PC-9 (cell line): ENCODE results near the gene ZNF716. TPM values are rescaled to one million over a fixed set of nuclear protein-coding genes. Genes with fewer than 3 reads are reported as not detected.

Experiments
- BruUV-seq: library from RNA; stranded (reverse); fragments of 400-500 nt; replicated peaks from 2 replicates; lab custom pipeline; 2021; lab: Mats Ljungman, UMichigan
- CTCF ChIA-PET: fragments of 300-600 bp; sonication (Branson Sonifier 250); formaldehyde crosslinking; loops from one replicate; lab custom pipeline; 2022; ENCODE audit warnings: antibody characterized with exemption; lab: Charles Lee
- POLR2A ChIA-PET: fragments of 300-600 bp; sonication (Branson Sonifier 250); formaldehyde crosslinking; loops from one replicate; lab custom pipeline; 2022; ENCODE audit warnings: antibody characterized with exemption; ENCODE audit not compliant: unreplicated experiment; lab: Charles Lee
- DNase-seq, 2 experiments: peaks; one replicate each; pipeline versions ENCODE4 v3.0.0 to v3.0.0-alpha.2; 2015 to 2022; ENCODE audit warnings: mixed read lengths in 1 of 2
- H2AFZ ChIP-seq: fragments of 200-600 bp; sonication (generic); 2 replicates; pipeline ENCODE4 v1.8.1; 2017; ENCODE audit warnings: antibody characterized with exemption
- H3F3A ChIP-seq: fragments of 200-600 bp; sonication (generic); 2 replicates; pipeline ENCODE4 v1.8.1; 2017; ENCODE audit warnings: antibody characterized with exemption, mild to moderate bottlenecking, low read depth; ENCODE audit not compliant: insufficient read depth
- H3K27ac ChIP-seq: fragments of 200-600 bp; sonication (generic); 2 replicates; pipeline ENCODE4 v1.6.1; 2016; ENCODE audit warnings: mixed run types
- H3K27me3 ChIP-seq: fragments of 200-600 bp; sonication (generic); 2 replicates; pipeline ENCODE4 v1.6.1; 2016; ENCODE audit warnings: low read depth, mixed run types; ENCODE audit not compliant: insufficient read depth
- H3K36me3 ChIP-seq: fragments of 200-600 bp; sonication (generic); 2 replicates; pipeline ENCODE4 v1.6.1; 2016; ENCODE audit warnings: low read depth, mixed run types
- H3K4me1 ChIP-seq: fragments of 200-600 bp; sonication (generic); replicated peaks from 2 replicates; pipeline ENCODE4 v1.6.1; 2016; ENCODE audit warnings: mixed run types; ENCODE audit not compliant: insufficient read depth
- H3K4me2 ChIP-seq: fragments of 200-600 bp; sonication (generic); 2 replicates; pipeline ENCODE4 v1.6.1; 2017; ENCODE audit warnings: mixed run types
- H3K4me3 ChIP-seq: fragments of 200-600 bp; sonication (generic); 2 replicates; pipeline ENCODE4 v1.6.1; 2016; ENCODE audit warnings: mixed run types
- H3K79me2 ChIP-seq: fragments of 200-600 bp; sonication (generic); 2 replicates; pipeline ENCODE4 v1.6.1; 2017; ENCODE audit warnings: low read depth, mixed run types
- H3K9me2 ChIP-seq: fragments of 200-600 bp; sonication (generic); 2 replicates; pipeline ENCODE4 v1.8.1; 2017; ENCODE audit warnings: mild to moderate bottlenecking; ENCODE audit not compliant: insufficient read depth
- H3K9me3 ChIP-seq: fragments of 200-600 bp; sonication (generic); 2 replicates; pipeline ENCODE4 v1.8.1; 2016; ENCODE audit warnings: low read depth; ENCODE audit not compliant: insufficient read depth
- H4K20me1 ChIP-seq: fragments of 200-600 bp; sonication (generic); 2 replicates; pipeline ENCODE4 v1.8.1; 2017; ENCODE audit not compliant: insufficient read depth
- EZH2 ChIP-seq: fragments of 200-600 bp; sonication (generic); IDR thresholded peaks from 2 replicates; pipeline ENCODE4 v1.8.0; 2017; ENCODE audit warnings: antibody characterized with exemption, low read depth
- intact Hi-C: fragments of 100-400 bp; cut with micrococcal nuclease; formaldehyde crosslinking; loops from one replicate; pipeline ENCODE4 v1.10.0; 2022; ENCODE audit not compliant: unreplicated experiment
- total RNA-seq: library from RNA; stranded (reverse); gene quantifications from 2 replicates; pipeline ENCODE4 v1.2.3, GENCODE V29; 2021
- TF ChIP-seq, protein P1 (sequence below): fragments of 200-600 bp; sonication (generic); conservative IDR thresholded peaks from 2 replicates; pipeline ENCODE4 v1.6.1; 2017; ENCODE audit warnings: mixed run types, antibody characterized with exemption, mild to moderate bottlenecking, moderate library complexity

The ZNF716 gene
- total RNA-seq, 1 experiment from 2014 or later, result not detected

DNA sequence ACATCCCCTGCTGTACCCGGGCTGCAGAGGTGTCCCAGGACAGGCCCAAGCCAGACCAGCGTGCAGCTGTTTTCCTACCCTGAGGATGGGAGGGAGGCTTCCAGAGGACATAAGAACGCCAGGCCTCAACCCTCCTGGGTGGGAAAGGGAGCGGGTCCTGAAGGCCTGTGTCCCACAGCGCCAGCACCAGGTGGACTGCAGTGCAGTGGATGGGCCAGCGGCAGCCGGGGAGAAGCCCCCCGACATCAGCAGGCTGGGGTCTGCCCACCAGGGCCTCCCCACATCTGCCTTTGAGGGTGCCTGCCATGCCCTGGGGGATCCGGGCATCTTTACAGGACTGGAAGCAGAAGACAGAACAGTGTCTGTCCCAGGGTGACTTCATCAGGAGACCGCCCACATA, 22.8 kb upstream of the ZNF716 start:
- no peaks in the 10 kb centered on the region for H4K20me1 ChIP-seq
- H3K4me1 ChIP-seq, result no peaks in the 10 kb centered on the region
- intact Hi-C loops, result no loop called here
- TF ChIP-seq, protein P1, sequence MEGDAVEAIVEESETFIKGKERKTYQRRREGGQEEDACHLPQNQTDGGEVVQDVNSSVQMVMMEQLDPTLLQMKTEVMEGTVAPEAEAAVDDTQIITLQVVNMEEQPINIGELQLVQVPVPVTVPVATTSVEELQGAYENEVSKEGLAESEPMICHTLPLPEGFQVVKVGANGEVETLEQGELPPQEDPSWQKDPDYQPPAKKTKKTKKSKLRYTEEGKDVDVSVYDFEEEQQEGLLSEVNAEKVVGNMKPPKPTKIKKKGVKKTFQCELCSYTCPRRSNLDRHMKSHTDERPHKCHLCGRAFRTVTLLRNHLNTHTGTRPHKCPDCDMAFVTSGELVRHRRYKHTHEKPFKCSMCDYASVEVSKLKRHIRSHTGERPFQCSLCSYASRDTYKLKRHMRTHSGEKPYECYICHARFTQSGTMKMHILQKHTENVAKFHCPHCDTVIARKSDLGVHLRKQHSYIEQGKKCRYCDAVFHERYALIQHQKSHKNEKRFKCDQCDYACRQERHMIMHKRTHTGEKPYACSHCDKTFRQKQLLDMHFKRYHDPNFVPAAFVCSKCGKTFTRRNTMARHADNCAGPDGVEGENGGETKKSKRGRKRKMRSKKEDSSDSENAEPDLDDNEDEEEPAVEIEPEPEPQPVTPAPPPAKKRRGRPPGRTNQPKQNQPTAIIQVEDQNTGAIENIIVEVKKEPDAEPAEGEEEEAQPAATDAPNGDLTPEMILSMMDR, result no peak
- no peak for TF ChIP-seq EZH2
- H3K4me2 ChIP-seq, result no peak overlapping the region
- DNase-seq, result no peak
- ChIA-PET POLR2A (no interaction called here), CTCF (no interaction called here)
- no peaks in the 10 kb centered on the region for H3K9me3 ChIP-seq
- no peak overlapping the region for H3K4me3 ChIP-seq
- no peaks in the 10 kb centered on the region for H3F3A ChIP-seq
- H3K27me3 ChIP-seq, result no peaks in the 10 kb centered on the region
- no TSS peak for BruUV-seq
- no peaks in the 10 kb centered on the region for H3K36me3 ChIP-seq
- H2AFZ ChIP-seq, result no peak overlapping the region
- no peaks in the 10 kb centered on the region for H3K9me2 ChIP-seq
- H3K27ac ChIP-seq, result no peak overlapping the region
- H3K79me2 ChIP-seq, result no peaks in the 10 kb centered on the region

DNA sequence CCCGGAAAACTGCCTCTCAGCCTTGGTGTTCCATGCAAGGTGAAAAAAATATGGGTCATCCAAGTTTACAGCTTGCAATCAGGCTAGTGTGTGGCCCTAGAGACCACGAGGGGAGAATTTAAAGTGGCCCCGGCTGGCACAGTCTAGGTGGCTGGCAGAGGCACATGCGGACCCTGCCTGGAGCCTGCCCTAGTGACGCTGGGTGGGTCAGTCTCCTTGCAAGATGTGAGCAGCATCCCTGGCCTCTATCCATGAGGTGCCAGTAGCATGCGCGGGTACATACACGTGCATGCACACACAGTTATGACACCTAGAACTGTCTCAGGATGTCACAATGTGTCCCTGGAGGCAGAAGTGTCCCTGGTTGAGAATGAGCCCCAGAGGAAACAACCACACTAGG, 22.4 kb upstream of the ZNF716 start:
- CTCF ChIA-PET, result no interaction called here
- POLR2A ChIA-PET, result no interaction called here

GRCh38 chr7:57432583-57432982, 17.4 kb upstream of the ZNF716 start:
- intact Hi-C loops, result no loop called here
- no peak for TF ChIP-seq EZH2
- TF ChIP-seq, protein P1, result no peak
- Histone ChIP-seq H3K27me3 (no peaks in the 10 kb centered on the region), H2AFZ (no peak overlapping the region), H3F3A (no peaks in the 10 kb centered on the region), H3K4me1 (no peaks in the 10 kb centered on the region), H3K4me3 (no peak overlapping the region), H3K79me2 (no peaks in the 10 kb centered on the region), H3K4me2 (no peak overlapping the region), H3K27ac (no peak overlapping the region), H3K36me3 (no peaks in the 10 kb centered on the region), H3K9me2 (no peaks in the 10 kb centered on the region), H4K20me1 (no peaks in the 10 kb centered on the region), H3K9me3 (no peaks in the 10 kb centered on the region)
- ChIA-PET CTCF (no interaction called here), POLR2A (no interaction called here)
- BruUV-seq, result no TSS peak
- DNase-seq, result no peak

More for the DNA sequence above, 22.4 kb upstream of the ZNF716 start:
- Histone ChIP-seq H3K4me3 (no peak overlapping the region), H3K4me2 (no peak overlapping the region), H3K27ac (no peak overlapping the region), H3K27me3 (no peaks in the 10 kb centered on the region), H3K9me2 (no peaks in the 10 kb centered on the region), H2AFZ (no peak overlapping the region), H3K4me1 (no peaks in the 10 kb centered on the region), H4K20me1 (no peaks in the 10 kb centered on the region), H3K79me2 (no peaks in the 10 kb centered on the region), H3K36me3 (no peaks in the 10 kb centered on the region), H3K9me3 (no peaks in the 10 kb centered on the region), H3F3A (no peaks in the 10 kb centered on the region)
- TF ChIP-seq, protein P1, result no peak
- TF ChIP-seq EZH2, result no peak
- no peak for DNase-seq
- BruUV-seq, result no TSS peak
- intact Hi-C loops, result no loop called here
